GM21825 (cell line): ENCODE data around the gene FNDC11.
A peak's percentile ranks its signal among the peaks of the same experiment; 100 is the strongest.
"Not testable (repeated sequence)": the region's sequence is repeated elsewhere in the genome, so short reads cannot be mapped to it uniquely, and the experiment has no call there.

Experiments
- ATAC-seq: cut with Tn5 transposase; IDR thresholded peaks from one replicate; pipeline ENCODE4 v1.9.1; 2021; ENCODE audit warnings: mild to moderate bottlenecking, moderate library complexity; ENCODE audit not compliant: unreplicated experiment

FNDC11 gene

GRCh38 chr20:63553251-63553932 lies 567 bp upstream of the FNDC11 start:
- ATAC-seq = peak; percentile 41

DNA sequence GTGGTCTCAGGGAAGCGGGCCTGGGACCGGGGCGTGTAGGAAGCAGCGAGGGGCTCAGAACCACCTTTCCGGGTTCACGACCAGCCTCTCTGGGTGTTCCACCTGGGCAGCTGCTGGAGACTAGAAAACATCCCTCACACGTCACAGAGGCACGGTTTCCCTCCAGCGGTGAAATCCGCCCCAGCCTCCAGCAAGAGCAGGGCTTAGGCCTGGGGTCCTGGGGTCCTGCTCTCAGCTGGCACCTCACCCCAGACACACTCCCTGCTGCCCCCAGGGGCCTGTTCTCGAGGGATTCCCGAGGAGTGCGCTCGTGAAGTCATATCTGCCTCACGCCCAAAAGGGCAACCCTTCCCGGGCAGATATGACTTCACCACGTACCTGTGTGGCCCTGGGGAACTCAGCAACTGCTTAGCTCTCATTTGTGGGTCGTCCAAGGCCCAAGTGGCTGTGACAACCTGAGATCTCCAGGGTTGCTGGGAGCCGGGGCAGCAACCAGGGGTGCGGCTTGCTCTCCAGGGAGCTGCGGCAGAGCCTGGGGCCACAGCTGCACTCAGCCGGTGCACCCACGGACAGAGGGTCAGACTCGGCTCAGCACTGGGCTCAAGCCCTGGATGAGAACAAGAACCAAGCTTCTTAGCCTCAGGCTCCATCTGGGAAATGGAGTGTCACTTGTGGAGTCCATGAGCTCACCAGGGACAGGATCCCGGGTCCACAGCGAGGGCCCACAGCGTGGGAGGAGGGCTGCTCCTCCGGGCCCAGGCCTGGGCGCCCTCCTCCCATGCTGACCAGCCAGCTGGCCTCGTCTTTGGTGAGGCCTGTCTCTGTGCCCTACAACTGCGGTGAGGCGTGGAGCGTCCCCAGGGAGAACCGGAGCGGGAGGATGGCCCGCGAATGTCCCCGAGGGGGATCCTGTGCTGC lies 661 bp downstream of the FNDC11 start:
- ATAC-seq = peak; percentile 9

- no peak for ATAC-seq
Measured at GRCh38 chr20:63555661-63556381, 1.9 kb downstream of the FNDC11 start.

DNA sequence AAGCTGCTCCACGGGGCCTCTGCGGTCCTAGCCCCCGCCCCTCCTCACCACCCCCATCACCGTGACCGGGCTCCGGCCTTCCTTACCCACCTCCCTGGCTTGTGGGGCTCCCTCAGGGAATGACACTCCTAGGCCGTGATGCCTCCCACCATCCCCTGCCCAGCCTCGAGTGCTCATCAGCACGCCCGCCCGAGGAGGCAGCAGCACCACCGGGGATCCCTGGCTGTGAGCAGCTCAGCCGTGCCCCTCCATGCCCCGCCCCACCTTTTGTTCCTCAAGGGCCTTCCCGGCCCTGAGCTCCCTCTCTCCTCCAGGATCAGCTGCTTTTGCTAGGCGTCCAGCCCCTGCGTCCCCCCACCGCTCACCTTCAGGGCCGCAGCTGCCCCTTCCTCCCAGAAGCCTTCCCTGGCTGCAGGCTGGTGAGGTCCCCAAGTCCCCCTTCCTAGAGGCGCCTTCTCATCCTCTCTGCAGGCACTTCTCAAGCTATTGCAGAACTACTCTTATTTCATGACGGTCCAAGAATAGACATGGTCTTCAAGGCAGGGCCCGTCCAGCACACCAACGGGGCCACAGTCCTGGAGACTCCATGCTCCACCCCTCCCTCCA lies 3.0 kb downstream of the FNDC11 start:
- no peak for ATAC-seq

GRCh38 chr20:63557481-63557891 lies 3.5 kb downstream of the FNDC11 start:
- ATAC-seq = no peak

DNA sequence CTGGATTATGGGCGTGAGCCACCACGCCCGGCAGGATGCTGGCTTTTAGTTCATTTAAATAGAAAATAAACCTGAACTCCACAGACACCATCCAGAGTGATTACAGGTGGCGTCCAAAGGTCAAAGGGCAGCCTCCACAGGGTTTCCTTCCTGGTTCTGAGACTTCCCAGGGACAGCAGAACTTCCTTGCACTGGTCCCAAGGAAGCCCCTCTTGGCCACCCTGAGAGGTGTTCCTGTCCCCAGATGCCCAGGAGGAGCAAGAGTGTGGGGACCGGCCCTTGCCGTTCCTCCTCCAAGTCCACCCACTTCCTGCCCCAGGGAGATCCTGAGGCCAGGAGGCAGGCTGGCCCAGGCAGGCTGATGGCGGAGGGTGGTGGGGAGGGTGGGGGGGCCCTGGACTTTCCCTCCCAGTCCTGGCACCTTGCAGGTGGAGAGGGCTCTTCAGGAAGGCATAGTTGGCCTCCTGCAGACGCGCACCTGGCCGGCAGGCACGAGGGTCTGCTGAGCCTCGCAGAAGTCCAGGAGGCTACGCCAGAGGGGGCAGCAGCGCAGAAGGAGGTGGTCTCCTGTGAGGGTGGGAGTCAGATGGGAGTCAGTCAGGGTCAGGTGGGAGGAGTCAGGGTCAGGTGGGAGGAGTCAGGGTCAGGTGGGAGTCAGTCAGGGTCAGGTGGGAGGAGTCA lies 5.0 kb downstream of the FNDC11 start:
- ATAC-seq = no peak

DNA sequence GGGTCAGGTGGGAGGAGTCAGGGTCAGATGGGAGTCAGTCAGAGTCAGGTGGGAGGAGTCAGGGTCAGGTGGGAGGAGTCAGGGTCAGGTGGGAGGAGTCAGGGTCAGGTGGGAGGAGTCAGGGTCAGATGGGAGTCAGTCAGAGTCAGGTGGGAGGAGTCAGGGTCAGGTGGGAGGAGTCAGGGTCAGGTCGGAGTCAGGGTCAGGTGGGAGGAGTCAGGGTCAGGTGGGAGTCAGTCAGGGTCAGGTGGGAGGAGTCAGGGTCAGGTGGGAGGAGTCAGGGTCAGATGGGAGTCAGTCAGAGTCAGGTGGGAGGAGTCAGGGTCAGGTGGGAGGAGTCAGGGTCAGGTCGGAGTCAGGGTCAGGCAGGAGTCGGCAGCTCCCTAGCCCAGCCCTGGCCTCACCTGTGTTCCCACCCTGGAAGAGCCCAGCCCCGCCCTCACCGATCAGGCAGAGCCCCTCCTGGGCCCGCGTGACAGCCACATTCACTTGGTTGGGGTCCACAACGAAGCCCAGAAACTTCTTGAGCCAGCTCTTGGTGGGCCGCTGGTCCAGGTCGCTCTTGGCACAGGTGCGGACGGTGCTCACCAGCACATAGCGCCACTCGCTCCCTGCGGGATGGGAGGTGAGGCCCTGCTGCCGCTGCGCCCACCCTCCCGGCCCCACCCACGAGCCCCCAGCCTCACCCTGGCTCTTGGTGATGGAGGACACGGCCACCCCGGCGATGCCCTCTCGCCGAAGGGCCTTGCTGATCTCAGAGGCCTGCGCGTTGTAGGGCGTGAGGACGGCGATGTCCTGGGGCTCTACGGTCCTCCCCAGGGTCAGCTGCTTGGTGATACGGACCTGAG lies 5.8 kb downstream of the FNDC11 start:
- ATAC-seq = not testable (repeated sequence)

GRCh38 chr20:63560333-63560805 lies 6.4 kb downstream of the FNDC11 start:
- no peak for ATAC-seq

GRCh38 chr20:63560856-63561609 lies 7.1 kb downstream of the FNDC11 start:
- no peak for ATAC-seq

DNA sequence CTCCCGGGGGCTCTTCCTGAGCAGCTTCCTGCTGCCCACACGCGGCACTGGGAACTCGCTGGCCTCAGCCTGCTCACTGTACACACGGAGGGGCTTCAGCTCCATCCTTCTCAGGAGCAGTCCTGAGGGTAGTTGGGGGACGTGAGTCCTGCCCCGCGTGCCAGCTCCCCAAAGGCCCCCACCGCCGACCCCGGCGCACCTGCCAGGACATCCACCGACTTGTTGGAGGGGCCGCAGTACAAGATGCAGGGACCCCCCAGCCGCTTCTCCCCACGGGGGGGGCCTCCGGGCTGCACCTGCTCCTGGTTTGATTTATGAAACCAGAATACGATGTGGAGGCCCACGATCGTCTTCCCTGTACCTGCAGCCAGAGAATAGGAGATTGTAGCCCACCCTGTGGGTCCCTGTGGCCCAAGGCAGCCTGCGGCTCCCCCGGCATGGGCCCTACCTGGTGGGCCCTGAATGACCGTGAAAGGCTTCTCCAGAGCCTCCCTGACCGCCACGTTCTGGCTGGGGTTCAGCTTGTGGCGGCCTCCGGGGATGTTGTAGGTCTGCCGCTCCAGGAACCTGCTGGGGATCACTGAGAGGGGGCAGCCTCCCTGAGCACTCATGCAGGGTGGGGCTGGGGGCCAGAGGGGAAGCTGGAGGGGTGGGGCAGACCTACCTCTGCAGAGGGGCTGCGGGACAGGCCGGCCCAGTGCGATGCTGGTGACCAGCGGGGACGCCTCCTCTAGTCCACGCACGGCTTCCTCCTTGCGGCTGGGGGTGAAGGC lies 7.9 kb downstream of the FNDC11 start:
- no peak for ATAC-seq

GRCh38 chr20:63562461-63563224 lies 8.7 kb downstream of the FNDC11 start:
- ATAC-seq = no peak

DNA sequence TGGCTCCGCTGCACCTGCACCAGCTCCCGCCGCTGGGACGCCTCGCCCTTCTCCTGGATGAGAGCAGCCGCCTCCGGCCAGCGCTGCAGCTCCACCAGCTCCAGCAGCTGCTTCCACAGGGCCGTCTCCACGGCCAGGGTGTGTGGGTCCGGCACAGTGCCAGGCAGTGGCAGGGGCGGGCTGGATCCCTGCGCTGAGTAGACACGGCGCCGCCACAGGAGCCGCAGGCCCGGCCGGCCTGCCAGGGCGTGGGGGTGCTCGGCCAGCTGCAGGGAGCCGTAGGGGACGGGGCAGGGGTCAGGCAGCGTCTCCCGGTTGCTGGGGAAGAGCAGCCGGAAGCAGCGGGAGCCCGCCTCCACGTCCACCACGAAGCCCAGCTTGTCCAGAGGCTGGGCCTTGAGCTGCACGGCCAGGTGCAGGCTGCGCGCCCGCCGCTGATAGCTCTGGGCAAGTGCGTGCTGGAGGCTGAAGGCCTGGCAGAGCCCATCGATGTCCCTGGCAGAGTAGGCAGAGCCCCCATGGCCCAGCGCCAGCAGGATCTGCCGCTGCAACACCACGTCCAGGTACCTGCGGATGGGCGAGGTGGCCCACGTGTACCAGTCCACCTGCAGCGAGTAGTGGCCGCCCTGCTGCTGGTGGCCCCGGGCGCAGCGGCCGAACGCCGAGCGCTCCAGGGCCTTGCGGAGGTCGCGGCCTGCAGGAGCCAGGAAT lies 9.4 kb downstream of the FNDC11 start:
- no peak for ATAC-seq

- ATAC-seq = no peak
Measured at GRCh38 chr20:63564036-63564810, 10.3 kb downstream of the FNDC11 start.

DNA sequence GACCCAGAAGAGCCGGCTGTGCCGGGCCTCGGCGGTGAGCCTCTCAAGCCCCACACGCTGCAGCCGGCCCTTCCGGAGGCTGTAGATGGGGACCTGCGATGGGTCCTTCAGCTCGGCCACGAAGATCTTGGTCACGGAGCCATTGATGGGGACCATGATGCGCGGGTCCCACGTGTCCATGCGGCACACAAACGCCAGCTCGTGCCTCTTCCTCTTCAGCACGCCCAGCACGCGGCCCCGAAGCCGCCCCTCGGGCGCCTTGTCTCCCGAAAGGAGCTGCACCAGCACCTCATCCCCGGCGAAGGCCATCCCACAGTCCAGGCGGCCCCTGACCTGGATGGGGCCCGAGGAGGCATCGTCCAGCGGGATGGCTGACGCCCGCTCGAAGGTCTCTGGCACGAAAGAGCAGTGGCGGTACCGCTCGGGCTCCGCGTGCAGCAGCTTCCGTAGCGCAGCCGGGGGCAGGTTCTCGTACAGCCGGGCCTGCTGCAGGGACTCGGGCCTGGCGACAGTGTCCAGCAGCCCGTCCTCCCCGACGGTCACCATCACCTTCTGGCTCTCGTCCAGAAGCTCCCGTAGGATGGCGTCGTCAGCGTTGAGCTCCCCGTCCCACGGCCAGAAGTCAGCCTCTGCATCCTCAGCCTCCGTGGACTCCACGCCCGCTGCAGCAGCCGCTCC lies 11.2 kb downstream of the FNDC11 start:
- no peak for ATAC-seq

DNA sequence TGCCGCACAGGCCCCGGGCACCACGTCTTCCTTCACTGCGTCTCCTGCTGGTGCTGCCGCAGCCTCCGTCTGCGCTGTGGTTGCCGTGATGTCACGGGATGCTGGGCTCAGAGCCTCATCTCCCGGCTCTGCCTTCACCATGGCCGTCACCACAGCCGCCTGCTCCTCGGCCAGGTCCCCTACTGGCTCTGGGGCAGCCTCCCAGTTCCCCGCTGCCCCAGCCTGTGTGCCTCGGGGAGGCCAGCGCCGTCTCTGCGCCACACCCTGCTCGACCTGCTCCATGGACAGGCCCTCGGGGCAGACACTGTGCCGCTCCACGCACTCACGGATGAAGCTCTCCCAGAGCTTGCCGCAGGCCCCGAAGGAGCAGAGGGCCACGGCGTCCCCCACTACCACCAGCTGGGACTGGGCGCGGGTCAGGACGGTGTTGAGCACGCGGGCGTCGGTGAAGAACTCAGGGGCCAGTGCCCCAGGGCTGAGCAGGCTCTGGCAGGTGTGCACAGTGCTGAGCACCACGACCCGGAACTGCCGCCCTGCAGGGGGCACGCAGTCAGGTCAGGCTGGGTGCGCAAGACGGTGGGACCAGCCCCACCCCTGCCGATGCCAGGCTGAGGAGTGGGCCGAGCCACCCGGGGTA lies 11.9 kb downstream of the FNDC11 start:
- ATAC-seq = no peak
